NCI-H69 (cell line): ENCODE results near the gene FAM3B.

Experiments used
- DNase-seq: peaks from one replicate; lab custom pipeline; 2025; lab: John Stamatoyannopoulos, UW

The FAM3B gene

GRCh38 chr21:41397471-41397891 lies 80.9 kb downstream of the FAM3B start:
- no peak for DNase-seq

- DNase-seq: no peak
Observed at GRCh38 chr21:41398251-41398650, 81.7 kb downstream of the FAM3B start.

GRCh38 chr21:41398831-41399230 lies 82.2 kb downstream of the FAM3B start:
- no peak for DNase-seq

GRCh38 chr21:41399246-41399800 lies 82.7 kb downstream of the FAM3B start:
- no peak for DNase-seq

- DNase-seq: no peak
Observed at GRCh38 chr21:41402231-41402630, 85.6 kb downstream of the FAM3B start.

- no peak for DNase-seq
Observed at GRCh38 chr21:41402796-41403195, 86.2 kb downstream of the FAM3B start.

- no peak for DNase-seq
Observed at GRCh38 chr21:41403331-41403730, 86.7 kb downstream of the FAM3B start.

GRCh38 chr21:41403966-41404365 lies 87.4 kb downstream of the FAM3B start:
- no peak for DNase-seq

- DNase-seq: no peak
Observed at GRCh38 chr21:41405321-41405720, 88.7 kb downstream of the FAM3B start.

- no peak for DNase-seq
Observed at GRCh38 chr21:41406340-41406739, 89.7 kb downstream of the FAM3B start.
